GM06990 (cell line): ENCODE results near the gene SELL.
"Not testable (repeated sequence)": the region's sequence is repeated elsewhere in the genome, so short reads cannot be mapped to it uniquely, and the experiment has no call there.

Experiments
- DNase-seq: peaks from one replicate; pipeline ENCODE4 v3.0.0-alpha.2; 2011; ENCODE audit not compliant: insufficient read length; ENCODE audit errors: extremely low read depth
- H3K27me3 ChIP-seq: replicated peaks from 2 replicates; pipeline ENCODE4 v1.6.0; 2011; ENCODE audit warnings: low read length; ENCODE audit not compliant: control insufficient read depth, insufficient read depth
- H3K36me3 ChIP-seq: 2 replicates; pipeline ENCODE4 v1.5.1; 2011; ENCODE audit warnings: low read length; ENCODE audit not compliant: control insufficient read depth, insufficient read depth
- H3K4me3 ChIP-seq: replicated peaks from 2 replicates; pipeline ENCODE4 v1.5.1; 2011; ENCODE audit warnings: low read depth, mild to moderate bottlenecking, control low read depth, low read length
- TF ChIP-seq, protein P1 (sequence below): IDR thresholded peaks from 2 replicates; pipeline ENCODE4 v1.5.1; 2011; ENCODE audit warnings: low read length, control low read depth, mild to moderate bottlenecking, inconsistent platforms; ENCODE audit not compliant: insufficient read depth, poor library complexity, severe bottlenecking

The SELL gene

DNA sequence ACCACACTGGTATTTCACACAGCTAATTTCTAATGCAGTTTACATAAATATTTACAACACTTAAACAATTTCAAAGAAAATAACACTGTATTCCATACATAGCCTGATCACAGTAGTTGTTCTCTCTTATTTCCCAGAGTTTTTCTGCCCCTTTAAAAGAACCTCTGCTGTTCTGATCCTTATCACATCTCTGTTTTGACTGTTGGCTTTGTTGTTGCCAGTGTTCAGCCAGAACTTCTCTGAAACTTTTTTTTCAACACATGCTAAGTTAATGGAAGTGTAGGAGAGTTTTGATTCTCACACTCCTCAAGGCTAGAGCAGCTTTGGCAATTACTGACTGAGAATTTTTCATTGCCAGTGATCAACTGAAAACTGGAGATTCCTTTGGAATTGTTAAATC is 11.4 kb upstream of the SELL start:
- no peak for DNase-seq
- TF ChIP-seq, protein P1, sequence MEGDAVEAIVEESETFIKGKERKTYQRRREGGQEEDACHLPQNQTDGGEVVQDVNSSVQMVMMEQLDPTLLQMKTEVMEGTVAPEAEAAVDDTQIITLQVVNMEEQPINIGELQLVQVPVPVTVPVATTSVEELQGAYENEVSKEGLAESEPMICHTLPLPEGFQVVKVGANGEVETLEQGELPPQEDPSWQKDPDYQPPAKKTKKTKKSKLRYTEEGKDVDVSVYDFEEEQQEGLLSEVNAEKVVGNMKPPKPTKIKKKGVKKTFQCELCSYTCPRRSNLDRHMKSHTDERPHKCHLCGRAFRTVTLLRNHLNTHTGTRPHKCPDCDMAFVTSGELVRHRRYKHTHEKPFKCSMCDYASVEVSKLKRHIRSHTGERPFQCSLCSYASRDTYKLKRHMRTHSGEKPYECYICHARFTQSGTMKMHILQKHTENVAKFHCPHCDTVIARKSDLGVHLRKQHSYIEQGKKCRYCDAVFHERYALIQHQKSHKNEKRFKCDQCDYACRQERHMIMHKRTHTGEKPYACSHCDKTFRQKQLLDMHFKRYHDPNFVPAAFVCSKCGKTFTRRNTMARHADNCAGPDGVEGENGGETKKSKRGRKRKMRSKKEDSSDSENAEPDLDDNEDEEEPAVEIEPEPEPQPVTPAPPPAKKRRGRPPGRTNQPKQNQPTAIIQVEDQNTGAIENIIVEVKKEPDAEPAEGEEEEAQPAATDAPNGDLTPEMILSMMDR = no peak
- Histone ChIP-seq H3K36me3 (no peaks in the 10 kb centered on the region), H3K27me3 (no peaks in the 10 kb centered on the region), H3K4me3 (no peak overlapping the region)

DNA sequence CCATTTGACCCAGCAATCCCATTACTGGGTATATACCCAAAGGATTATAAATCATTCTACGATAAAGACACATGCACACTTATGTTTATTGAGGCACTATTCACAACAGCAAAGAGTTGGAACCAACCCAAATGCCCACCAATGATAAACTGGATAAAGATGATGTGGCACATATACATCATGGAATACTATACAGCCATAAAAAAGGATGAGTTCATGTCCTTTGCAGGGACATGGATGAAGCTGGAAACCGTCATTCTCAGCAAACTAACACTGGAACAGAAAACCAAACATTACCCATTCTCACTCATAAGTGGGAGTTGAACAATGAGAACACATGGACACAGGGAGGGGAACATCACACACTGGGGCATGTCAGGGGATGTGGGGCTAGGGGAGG is 3.7 kb upstream of the SELL start:
- not testable (repeated sequence) for H3K4me3 ChIP-seq, DNase-seq, H3K27me3 ChIP-seq, H3K36me3 ChIP-seq

DNA sequence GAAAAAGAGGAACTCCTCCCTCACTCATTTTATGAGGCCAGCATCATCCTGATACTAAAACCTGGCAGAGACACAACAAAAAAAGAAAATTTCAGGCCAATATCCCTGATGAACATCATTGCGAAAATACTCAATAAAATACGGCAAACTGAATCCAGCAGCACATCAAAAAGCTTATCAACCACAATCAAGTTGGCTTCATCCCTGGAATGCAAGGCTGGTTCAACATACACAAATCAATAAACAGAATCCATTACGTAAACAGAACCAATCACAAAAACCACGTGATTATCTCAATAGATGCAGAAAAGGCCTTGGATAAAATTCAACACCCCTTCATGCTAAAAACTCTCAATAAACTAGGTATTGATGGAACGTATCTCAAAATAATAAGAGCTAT is 1.7 kb upstream of the SELL start:
- DNase-seq, H3K4me3 ChIP-seq: not testable (repeated sequence)

DNA sequence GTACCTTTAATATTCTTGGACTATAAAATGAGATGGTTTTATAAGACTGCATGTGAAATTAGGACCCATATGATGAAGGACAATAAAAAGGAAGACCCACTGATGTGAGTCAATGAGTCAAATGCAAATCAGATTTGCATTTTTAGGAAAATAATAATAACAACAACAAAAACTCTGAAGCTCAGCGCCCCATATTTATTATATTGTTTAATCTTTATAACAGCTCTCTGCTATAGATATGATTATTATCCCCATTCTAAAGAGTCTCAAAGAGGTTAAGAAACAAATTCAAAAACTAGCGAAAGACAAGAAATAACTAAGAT is 850 bp upstream of the SELL start:
- no peaks in the 10 kb centered on the region for H3K36me3 ChIP-seq
- TF ChIP-seq, protein P1 = no peak
- no peak for DNase-seq
- no peak overlapping the region for H3K4me3 ChIP-seq
- H3K27me3 ChIP-seq = no peaks in the 10 kb centered on the region

More for the DNA sequence above, 1.7 kb upstream of the SELL start:
- not testable (repeated sequence) for H3K27me3 ChIP-seq, H3K36me3 ChIP-seq

DNA sequence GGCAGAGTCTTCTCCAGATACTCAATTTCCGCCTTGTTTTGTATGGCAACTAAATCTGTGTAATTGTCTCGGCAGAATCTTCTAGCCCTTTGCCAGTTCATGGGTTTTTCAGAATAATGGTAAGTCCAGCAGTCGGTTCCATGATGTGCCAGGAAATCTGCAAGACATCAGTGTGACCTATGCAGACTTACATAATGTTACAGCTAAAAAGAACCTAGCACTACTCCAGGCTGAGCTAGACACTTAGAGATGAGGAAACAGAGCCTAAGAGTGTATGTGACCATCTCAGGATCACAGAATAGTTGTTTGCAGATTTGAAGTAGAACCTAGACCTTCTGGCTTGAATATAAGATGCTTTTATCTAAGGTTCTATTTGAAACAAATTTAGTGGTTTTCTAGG is 2.8 kb downstream of the SELL start:
- H3K27me3 ChIP-seq = no peaks in the 10 kb centered on the region
- DNase-seq = no peak
- H3K36me3 ChIP-seq = no peaks in the 10 kb centered on the region; the same call in none of the 2 replicates
- peak overlapping the region; percentile 36 for H3K4me3 ChIP-seq
- TF ChIP-seq, protein P1 = no peak

DNA sequence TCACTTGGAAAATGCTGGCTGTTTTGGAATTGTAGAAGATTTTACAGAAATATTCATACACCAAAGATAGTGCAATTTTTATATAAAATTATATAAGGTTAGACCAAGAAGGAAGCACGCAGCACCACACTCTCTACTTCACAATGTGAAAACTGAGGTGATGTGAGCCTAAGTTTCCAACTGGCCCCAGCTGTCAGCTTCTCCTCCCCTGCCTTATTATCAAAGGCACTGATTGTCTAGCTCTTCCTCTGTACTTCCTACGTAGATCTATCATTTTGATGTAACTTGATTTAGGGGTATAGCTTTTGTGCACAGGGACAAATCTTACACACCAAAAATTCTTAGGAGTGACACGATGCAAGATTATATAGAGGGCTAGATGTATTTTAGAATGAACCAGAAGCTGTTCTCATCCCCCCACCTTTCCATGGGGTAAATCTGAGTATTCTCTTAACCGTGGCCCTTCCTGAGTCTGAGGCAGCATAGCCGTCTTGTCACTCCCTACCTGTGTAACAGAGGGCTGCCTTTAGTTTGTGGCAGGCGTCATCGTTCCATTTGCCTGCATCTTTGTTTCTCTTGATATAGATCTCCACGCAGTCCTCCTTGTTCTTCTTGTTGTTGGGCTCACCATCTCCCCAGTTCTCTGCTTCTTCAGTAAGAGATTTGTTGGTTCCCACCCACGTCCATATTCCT is 3.4 kb downstream of the SELL start:
- TF ChIP-seq, protein P1 = no peak
- Histone ChIP-seq H3K27me3 (no peaks in the 10 kb centered on the region), H3K36me3 (peaks cover 2% of the 10 kb centered on the region), H3K4me3 (peak overlapping the region; percentile 36)
- DNase-seq = no peak

DNA sequence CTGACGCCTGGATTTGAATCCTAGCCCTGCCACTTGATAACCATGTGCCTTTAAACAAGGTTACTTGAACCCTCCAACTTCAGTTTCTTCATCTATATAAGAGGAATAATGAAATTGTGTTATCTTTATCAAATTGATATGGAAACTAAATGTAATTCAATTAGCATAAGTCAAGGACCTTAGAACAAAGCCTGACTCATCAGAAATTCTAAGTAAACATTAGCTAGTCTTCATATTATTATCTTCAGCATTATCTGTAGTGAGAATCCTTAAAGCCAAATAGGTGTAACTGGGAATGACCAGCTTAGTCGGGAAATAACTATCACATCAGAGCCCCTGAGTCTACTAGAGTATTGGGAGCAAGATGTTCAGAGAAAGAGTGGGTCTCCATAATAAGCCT is 6.6 kb downstream of the SELL start:
- Histone ChIP-seq H3K27me3 (no peaks in the 10 kb centered on the region), H3K4me3 (no peak overlapping the region), H3K36me3 (peaks cover 5% of the 10 kb centered on the region)
- TF ChIP-seq, protein P1 = no peak
- DNase-seq = no peak
